ENCODE data around the gene TNNT2. TPM values are rescaled to one million over a fixed set of nuclear protein-coding genes. Genes with fewer than 3 reads are reported as not detected.

TNNT2 gene
- total RNA-seq, 1 donor from 2014 or later: 3.0 TPM

- Mint-ChIP-seq H3K4me3 (ENCODE audit: unreplicated experiment) (no peak overlapping the region), H3K27ac (ENCODE audit: unreplicated experiment) (no peak overlapping the region), H3K9me3 (ENCODE audit: unreplicated experiment) (no peaks in the 10 kb centered on the region), H3K27me3 (ENCODE audit: unreplicated experiment) (no peaks in the 10 kb centered on the region), H3K4me1 (ENCODE audit: unreplicated experiment) (peaks cover 21% of the 10 kb centered on the region), H3K36me3 (ENCODE audit: unreplicated experiment) (no peaks in the 10 kb centered on the region)
- peak; percentile 76 for TF ChIP-seq CTCF (IDR thresholded peaks at IDR 0.05)
- no peak for DNase-seq (ENCODE audit: extremely low spot score, unreplicated experiment)
Measured at GRCh38 chr1:201385299-201385891, 7.9 kb upstream of the TNNT2 start.

GRCh38 chr1:201384406-201384782, 6.9 kb upstream of the TNNT2 start:
- Mint-ChIP-seq H3K36me3 (ENCODE audit: unreplicated experiment) (no peaks in the 10 kb centered on the region), H3K27me3 (ENCODE audit: unreplicated experiment) (no peaks in the 10 kb centered on the region), H3K4me1 (ENCODE audit: unreplicated experiment) (peaks cover 21% of the 10 kb centered on the region), H3K9me3 (ENCODE audit: unreplicated experiment) (no peaks in the 10 kb centered on the region), H3K4me3 (ENCODE audit: unreplicated experiment) (no peak overlapping the region), H3K27ac (ENCODE audit: unreplicated experiment) (peak overlapping the region; percentile 89)
- no peak for DNase-seq (ENCODE audit: extremely low spot score, unreplicated experiment)
- TF ChIP-seq CTCF (IDR thresholded peaks at IDR 0.05): no peak

GRCh38 chr1:201383647-201384405, 6.3 kb upstream of the TNNT2 start:
- Mint-ChIP-seq H3K4me1 (ENCODE audit: unreplicated experiment) (peaks cover 21% of the 10 kb centered on the region), H3K36me3 (ENCODE audit: unreplicated experiment) (no peaks in the 10 kb centered on the region)
- DNase-seq (ENCODE audit: extremely low spot score, unreplicated experiment): no peak

GRCh38 chr1:201381130-201381529, 3.6 kb upstream of the TNNT2 start:
- Mint-ChIP-seq H3K4me3 (ENCODE audit: unreplicated experiment) (no peak overlapping the region), H3K9me3 (ENCODE audit: unreplicated experiment) (no peaks in the 10 kb centered on the region), H3K36me3 (ENCODE audit: unreplicated experiment) (no peaks in the 10 kb centered on the region), H3K27me3 (ENCODE audit: unreplicated experiment) (no peaks in the 10 kb centered on the region), H3K27ac (ENCODE audit: unreplicated experiment) (no peak overlapping the region), H3K4me1 (ENCODE audit: unreplicated experiment) (peaks cover 35% of the 10 kb centered on the region)
- DNase-seq (ENCODE audit: extremely low spot score, unreplicated experiment): no peak
- no peak for TF ChIP-seq CTCF (IDR thresholded peaks at IDR 0.05)

More at GRCh38 chr1:201383647-201384405, 6.3 kb upstream of the TNNT2 start:
- Mint-ChIP-seq H3K27ac (ENCODE audit: unreplicated experiment) (peak overlapping the region; percentile 89), H3K27me3 (ENCODE audit: unreplicated experiment) (no peaks in the 10 kb centered on the region), H3K9me3 (ENCODE audit: unreplicated experiment) (no peaks in the 10 kb centered on the region), H3K4me3 (ENCODE audit: unreplicated experiment) (peak overlapping the region; percentile 50)
- no peak for TF ChIP-seq CTCF (IDR thresholded peaks at IDR 0.05)

- H3K27me3 Mint-ChIP-seq (ENCODE audit: unreplicated experiment): peaks cover 6% of the 10 kb centered on the region
- DNase-seq (ENCODE audit: extremely low spot score, unreplicated experiment): no peak
- no peaks in the 10 kb centered on the region for H3K36me3 Mint-ChIP-seq (ENCODE audit: unreplicated experiment)
- H3K27ac Mint-ChIP-seq (ENCODE audit: unreplicated experiment): no peak overlapping the region
- peaks cover 35% of the 10 kb centered on the region for H3K4me1 Mint-ChIP-seq (ENCODE audit: unreplicated experiment)
- no peak overlapping the region for H3K4me3 Mint-ChIP-seq (ENCODE audit: unreplicated experiment)
- H3K9me3 Mint-ChIP-seq (ENCODE audit: unreplicated experiment): no peaks in the 10 kb centered on the region
- TF ChIP-seq CTCF (IDR thresholded peaks at IDR 0.05): no peak
Measured at GRCh38 chr1:201379733-201380242, 2.3 kb upstream of the TNNT2 start.

Data from osteocyte (in vitro differentiated cells).